H1 (cell line): ENCODE measurements around the gene KCNN1. TPM values are rescaled to one million over a fixed set of nuclear protein-coding genes. Genes with fewer than 3 reads are reported as not detected.

Source experiments
- CTCF ChIA-PET: fragments of 300-600 bp; sonication (Branson Sonifier 250); formaldehyde crosslinking; loops from one replicate; lab custom pipeline; 2021; ENCODE audit not compliant: partially characterized antibody; lab: Charles Lee
- POLR2A ChIA-PET: fragments of 300-600 bp; sonication (Branson Sonifier 250); formaldehyde crosslinking; loops from one replicate; lab custom pipeline; 2021; ENCODE audit warnings: inconsistent platforms; ENCODE audit not compliant: partially characterized antibody; lab: Charles Lee
- DNase-seq, 2 experiments: peaks; one replicate each; pipeline versions ENCODE4 v3.0.0 to v3.0.0-alpha.2; 2010 to 2022; ENCODE audit warnings: low spot score in 2 of 2, low read depth in 1 of 2, mixed read lengths in 1 of 2
- FAIRE-seq: peaks from 2 replicates; lab custom pipeline; 2011; peaks lifted over from hg19 to GRCh38; lab: Jason Lieb, UNC
- H2AFZ ChIP-seq: 2 replicates; pipeline ENCODE4 v1.8.1; 2012; ENCODE audit warnings: low read length, inconsistent platforms
- H2AK5ac ChIP-seq: 2 replicates; pipeline ENCODE4 v1.6.1; 2013; ENCODE audit warnings: low read depth, low read length
- H2BK120ac ChIP-seq: replicated peaks from 2 replicates; pipeline ENCODE3; 2013; ENCODE audit warnings: low read depth, low read length, inconsistent platforms
- H2BK12ac ChIP-seq: 2 replicates; pipeline ENCODE4 v1.6.1; 2013; ENCODE audit warnings: low read depth, low read length
- H2BK15ac ChIP-seq: 2 replicates; pipeline ENCODE4 v1.6.1; 2013; ENCODE audit warnings: low read length
- H2BK20ac ChIP-seq: 2 replicates; pipeline ENCODE4 v1.6.1; 2013; ENCODE audit warnings: low read length
- H2BK5ac ChIP-seq: 2 replicates; pipeline ENCODE4 v1.6.1; 2013; ENCODE audit warnings: low read depth, low read length
- H3K14ac ChIP-seq: 2 replicates; pipeline ENCODE4 v1.6.1; 2013; ENCODE audit warnings: inconsistent platforms; ENCODE audit not compliant: insufficient read length
- H3K18ac ChIP-seq: 2 replicates; pipeline ENCODE4 v1.6.1; 2013; ENCODE audit warnings: low read length; ENCODE audit errors: extremely low read depth
- H3K23ac ChIP-seq: 2 replicates; pipeline ENCODE4 v1.6.1; 2013; ENCODE audit warnings: inconsistent platforms; ENCODE audit not compliant: insufficient read length
- H3K23me2 ChIP-seq: 2 replicates; pipeline ENCODE4 v1.6.1; 2013; ENCODE audit warnings: low read depth, low read length
- H3K27ac ChIP-seq: 2 replicates; pipeline ENCODE4 v1.6.1; 2011; ENCODE audit warnings: low read depth, low read length, inconsistent platforms
- H3K27me3 ChIP-seq, 4 experiments: replicated peaks in 1 of 4; 1 replicate in 1 of 4; 2 replicates in 3 of 4; pipeline versions ENCODE4 v1.6.1 to v1.8.1; 2011 to 2013; ENCODE audit warnings: low read length in 3 of 4, mild to moderate bottlenecking in 3 of 4, inconsistent platforms in 2 of 4, mixed read lengths in 2 of 4, moderate library complexity in 1 of 4; ENCODE audit not compliant: control insufficient read depth in 3 of 4, insufficient read depth in 3 of 4; ENCODE audit errors: extremely low read depth in 1 of 4
- H3K36me3 ChIP-seq, 4 experiments: 2 replicates each; pipeline versions ENCODE4 v1.6.1 to v1.8.1; 2011 to 2013; ENCODE audit warnings: mild to moderate bottlenecking in 4 of 4, low read length in 3 of 4, moderate library complexity in 2 of 4, control low read depth in 1 of 4, inconsistent platforms in 1 of 4; ENCODE audit not compliant: insufficient read depth in 4 of 4, control insufficient read depth in 2 of 4
- H3K4ac ChIP-seq: replicated peaks from 2 replicates; pipeline ENCODE3; 2013; ENCODE audit warnings: low read length, low read depth, mixed read lengths, inconsistent platforms; ENCODE audit not compliant: insufficient read length
- H3K4me1 ChIP-seq, 4 experiments: replicated peaks in 1 of 4; 1 replicate in 1 of 4; 2 replicates in 3 of 4; pipeline versions ENCODE4 v1.6.1 to v1.8.1; 2011 to 2013; ENCODE audit warnings: low read length in 3 of 4, inconsistent platforms in 2 of 4, mixed read lengths in 1 of 4; ENCODE audit not compliant: insufficient read depth in 4 of 4, control insufficient read depth in 3 of 4
- H3K4me2 ChIP-seq, 2 experiments: 2 replicates each; pipeline versions ENCODE4 v1.6.1 to v1.8.1; 2011 to 2013; ENCODE audit warnings: low read depth in 2 of 2, low read length in 2 of 2, control low read depth in 1 of 2, inconsistent platforms in 1 of 2, mild to moderate bottlenecking in 1 of 2; ENCODE audit not compliant: insufficient read depth in 1 of 2
- H3K4me3 ChIP-seq, 4 experiments: fragments of 200-600, 300-600 bp in 1 of 4; sonication (generic), shearing (Covaris generic), sonication (Bioruptor Twin) in 1 of 4; 2 replicates each; pipeline versions ENCODE4 v1.5.1 to v1.8.1; 2011 to 2016; ENCODE audit warnings: low read length in 4 of 4, low read depth in 3 of 4, control low read depth in 2 of 4, inconsistent platforms in 2 of 4, mild to moderate bottlenecking in 2 of 4, mixed read lengths in 1 of 4, moderate library complexity in 1 of 4; ENCODE audit not compliant: insufficient read depth in 2 of 4; ENCODE audit errors: extremely low read depth in 1 of 4
- H3K56ac ChIP-seq: replicated peaks from 2 replicates; pipeline ENCODE3; 2013; ENCODE audit warnings: low read depth, mild to moderate bottlenecking, mixed read lengths, low read length, inconsistent platforms; ENCODE audit not compliant: insufficient read length
- H3K79me1 ChIP-seq: 2 replicates; pipeline ENCODE4 v1.6.1; 2013; ENCODE audit warnings: low read depth, low read length, control low read depth
- H3K79me2 ChIP-seq, 2 experiments: 2 replicates each; pipeline versions ENCODE4 v1.6.1 to v1.8.1; 2012 to 2013; ENCODE audit warnings: low read length in 2 of 2, mild to moderate bottlenecking in 2 of 2, inconsistent platforms in 1 of 2; ENCODE audit not compliant: insufficient read depth in 2 of 2, control insufficient read depth in 1 of 2
- H3K9ac ChIP-seq, 4 experiments: replicated peaks in 1 of 4; 1 replicate in 1 of 4; 2 replicates in 3 of 4; pipeline versions ENCODE4 v1.6.1 to v1.8.1; 2011 to 2013; ENCODE audit warnings: low read depth in 3 of 4, low read length in 3 of 4, control low read depth in 2 of 4, mild to moderate bottlenecking in 2 of 4, moderate library complexity in 2 of 4, inconsistent platforms in 1 of 4; ENCODE audit errors: extremely low read depth in 1 of 4
- H3K9me3 ChIP-seq, 2 experiments: 2 replicates each; pipeline versions ENCODE4 v1.6.1 to v1.8.1; 2012 to 2013; ENCODE audit warnings: mild to moderate bottlenecking in 2 of 2, moderate library complexity in 2 of 2, control low read depth in 1 of 2, inconsistent platforms in 1 of 2, low read depth in 1 of 2, low read length in 1 of 2, mixed read lengths in 1 of 2; ENCODE audit not compliant: insufficient read depth in 2 of 2
- H4K20me1 ChIP-seq, 2 experiments: replicated peaks in 1 of 2; 2 replicates each; pipeline versions ENCODE3 to v1.8.1; 2011 to 2013; ENCODE audit warnings: inconsistent platforms in 2 of 2, low read length in 2 of 2, mild to moderate bottlenecking in 1 of 2; ENCODE audit not compliant: insufficient read depth in 2 of 2, control insufficient read depth in 1 of 2
- H4K5ac ChIP-seq: 2 replicates; pipeline ENCODE4 v1.6.1; 2013; ENCODE audit warnings: low read length, low read depth, mixed read lengths, inconsistent platforms; ENCODE audit not compliant: insufficient read length
- H4K8ac ChIP-seq: 2 replicates; pipeline ENCODE4 v1.8.0; 2013; ENCODE audit warnings: mild to moderate bottlenecking, moderate library complexity, low read length, inconsistent platforms; ENCODE audit not compliant: insufficient read depth; ENCODE audit errors: extremely low read depth
- H4K91ac ChIP-seq: replicated peaks from 2 replicates; pipeline ENCODE3; 2013; ENCODE audit warnings: low read length, mixed read lengths, inconsistent platforms; ENCODE audit not compliant: insufficient read length
- CEBPB ChIP-seq: IDR thresholded peaks from 2 replicates; pipeline ENCODE4 v1.6.1; 2012; ENCODE audit warnings: low read depth, low read length
- JUND ChIP-seq: IDR thresholded peaks from 2 replicates; pipeline ENCODE4 v1.6.1; 2011; ENCODE audit warnings: mild to moderate bottlenecking, improper control_type of control experiment, low read length
- KDM1A ChIP-seq: fragments of 200-600, 300-600 bp; sonication (generic); IDR thresholded peaks from 2 replicates; pipeline ENCODE4 v1.7.1; 2016; ENCODE audit warnings: mild to moderate bottlenecking, low read length, borderline replicate concordance
- POLR2A ChIP-seq, 2 experiments: IDR thresholded peaks; 1 replicate in 1 of 2; 2 replicates in 1 of 2; pipeline ENCODE4 v1.6.1; 2011; ENCODE audit warnings: low read depth in 2 of 2, low read length in 2 of 2, mild to moderate bottlenecking in 2 of 2; ENCODE audit errors: control extremely low read depth in 1 of 2
- POLR2AphosphoS5 ChIP-seq: IDR thresholded peaks from 2 replicates; pipeline ENCODE4 v1.6.1; 2011; ENCODE audit warnings: low read depth, low read length
- SIN3A ChIP-seq, 2 experiments: IDR thresholded peaks in 1 of 2; conservative IDR thresholded peaks in 1 of 2; 2 replicates each; pipeline ENCODE4 v1.6.1; 2011 to 2012; ENCODE audit warnings: low read length in 2 of 2, improper control_type of control experiment in 1 of 2, low read depth in 1 of 2, mild to moderate bottlenecking in 1 of 2
- SP2 ChIP-seq: IDR thresholded peaks from 2 replicates; pipeline ENCODE4 v1.6.1; 2012; ENCODE audit warnings: mild to moderate bottlenecking, low read length, inconsistent platforms
- SUZ12 ChIP-seq: fragments of 200-600 bp; sonication (generic); IDR thresholded peaks from 2 replicates; pipeline ENCODE4 v1.6.1; 2012; ENCODE audit warnings: mild to moderate bottlenecking, inconsistent platforms, low read length, moderate library complexity, mixed read lengths
- TBP ChIP-seq: IDR thresholded peaks from 2 replicates; pipeline ENCODE4 v1.6.1; 2011; ENCODE audit warnings: low read depth, low read length, improper control_type of control experiment
- USF2 ChIP-seq: IDR thresholded peaks from 2 replicates; pipeline ENCODE4 v1.6.1; 2011; ENCODE audit warnings: low read length, improper control_type of control experiment
- WGBS, 2 experiments: shearing (Covaris generic) in 1 of 2; methylation state at CpG; one replicate each; pipeline versions ENCODE4 v1.1.6 to v1.1.7; 2013 to 2015; ENCODE audit warnings: low lambda C conversion rate in 2 of 2, mixed read lengths in 2 of 2, inconsistent platforms in 1 of 2, low coverage in 1 of 2, missing lambda C conversion rate in 1 of 2; ENCODE audit not compliant: insufficient replicate concordance in 2 of 2, insufficient coverage in 1 of 2, insufficient read length in 1 of 2; ENCODE audit errors: extremely low coverage in 1 of 2, missing lambda C conversion rate in 1 of 2; 5-methylcytosine and 5-hydroxymethylcytosine counted together
- polyA plus RNA-seq, 7 experiments: library from polyadenylated mRNA; depleted of rRNA in 3 of 7; stranded (reverse) in 5 of 7; unstranded in 2 of 7; fragments of >200 nt in 5 of 7; fragments of 200-250 nt in 2 of 7; gene quantifications; 1 replicate in 5 of 7; 2 replicates in 1 of 7; 4 replicates in 1 of 7; pipeline versions ENCODE4 v1.2.1 to v1.2.3, GENCODE V29; 2011 to 2013; ENCODE audit warnings: missing spikeins in 2 of 7, mixed read lengths in 2 of 7
- total RNA-seq: library from RNA; stranded (reverse); fragmentation: NEBNext Ultra II Directional; extraction: Animal tissue kit (Norgen Biotek cat#: 25700); gene quantifications from 2 replicates; pipeline ENCODE4 v1.2.1, GENCODE V29; 2021

KCNN1 gene
- total and polyA plus RNA-seq, 2 of the 8 experiments (the other 6 are each of a cell fraction or from before 2014, with no cell fraction given): 11.0 to 12.5 TPM

- ChIA-PET CTCF (interaction anchor here (0.5 to 21.5 kb wide), 13 partner anchors 9 to 73 kb away, joined by 3 to 271 read pairs (median 4); partner anchors contain the start of genes CCDC124 and KCNN1), POLR2A (interaction anchor here (0.6 to 4.6 kb wide), 12 partner anchors 9 to 117 kb away, joined by 3 to 58 read pairs (median 15); partner anchors contain the start of genes CCDC124, KCNN1, RPL18A and SLC5A5)
- Histone ChIP-seq H4K8ac (no peak overlapping the region), H3K4me2 (peak overlapping the region; percentile 47 to 68; a peak in 3 of 4 replicates), H3K4me3 (no peak overlapping the region; a peak in 1 of 8 replicates), H2BK5ac (no peak overlapping the region), H3K14ac (no peak overlapping the region), H2BK120ac (no peak overlapping the region), H3K4me1 (peaks cover 0 to 21% (median 14%) of the 10 kb centered on the region in 4 experiments; a peak in 6 of 7 replicates), H3K27me3 (no peaks in the 10 kb centered on the region), H3K23ac (no peak overlapping the region), H3K36me3 (peaks cover 0 to 3% (median 0%) of the 10 kb centered on the region in 4 experiments; a peak in 1 of 8 replicates), H2BK20ac (no peak overlapping the region), H2AK5ac (no peak overlapping the region), H3K79me2 (no peaks in the 10 kb centered on the region), H4K5ac (no peak overlapping the region), H3K27ac (no peak overlapping the region), H2AFZ (no peak overlapping the region), H2BK15ac (no peak overlapping the region), H3K23me2 (peaks cover 7% of the 10 kb centered on the region; the same call in 1 of the 2 replicates), H4K20me1 (peaks cover 1 to 4% of the 10 kb centered on the region in 2 experiments), H3K4ac (no peak overlapping the region), H3K18ac (no peak overlapping the region), H2BK12ac (no peak overlapping the region), H3K79me1 (no peaks in the 10 kb centered on the region), H3K9ac (no peak overlapping the region; a peak in 1 of 7 replicates), H3K9me3 (no peaks in the 10 kb centered on the region), H3K56ac (no peak overlapping the region), H4K91ac (no peak overlapping the region)
- 77% methylated on average over 39 of the region's 57 CpGs; no CpG with 5 or more reads in 1 of the 2 experiments for WGBS, 2 experiments
- FAIRE-seq: no peak
- peak in 1 of 2 experiments; percentile 82 for DNase-seq
- TF ChIP-seq POLR2A (IDR thresholded peaks at IDR 0.05; ENCODE audit: control extremely low read depth in 1 of 2, low read depth in 2 of 2, low read length in 2 of 2): peak in 1 of 2 experiments; percentile 52; a peak in 2 of 3 replicates
- no peak for TF ChIP-seq KDM1A
- no peak for TF ChIP-seq CEBPB
- TF ChIP-seq SUZ12: no peak
- no peak for TF ChIP-seq USF2
- no peak for TF ChIP-seq JUND
- TF ChIP-seq SIN3A (conservative IDR thresholded peaks at IDR 0.05 in 1 of 2, IDR thresholded peaks at IDR 0.05 in 1 of 2; ENCODE audit: low read depth in 1 of 2, low read length in 2 of 2): 0 out of 4 replicates have a peak, but pooled peaks of 1 of the 2 experiments have one; percentile 39
- TF ChIP-seq TBP: no peak
- no peak for TF ChIP-seq SP2
- peak; percentile 80; the same call in 1 of the 2 replicates for TF ChIP-seq POLR2AphosphoS5
Measured at GRCh38 chr19:17943274-17944221, 23.4 kb upstream of the KCNN1 start.
